Breast epithelium (tissue), 4 donors: ENCODE results near the gene CTIF. TPM values are rescaled to one million over a fixed set of nuclear protein-coding genes. Genes with fewer than 3 reads are reported as not detected.

ENCODE experiments used
- DNase-seq, 2 donors: peaks; one replicate each; pipeline ENCODE4 v3.0.0-alpha.2; 2019; ENCODE audit warnings: low spot score in 2 of 2
- H3K27ac ChIP-seq, 2 donors: fragments of 200-600 bp; sonication (generic) in 1 of 2; one replicate each; pipeline ENCODE4 v1.5.1; 2016 to 2019; ENCODE audit warnings: mild to moderate bottlenecking in 1 of 2
- H3K27me3 ChIP-seq, 2 donors: fragments of 200-600 bp; sonication (generic) in 1 of 2; one replicate each; pipeline versions ENCODE4 v1.5.1 to v1.6.0; 2017 to 2019; ENCODE audit warnings: control low read depth in 1 of 2, mild to moderate bottlenecking in 1 of 2
- H3K36me3 ChIP-seq: fragments of 200-600 bp; one replicate; pipeline ENCODE4 v1.5.1; 2019
- H3K4me1 ChIP-seq, 2 donors: fragments of 200-600 bp; sonication (generic); one replicate each; pipeline ENCODE4 v1.5.1; 2016 to 2019; ENCODE audit warnings: control low read depth in 1 of 2
- H3K4me3 ChIP-seq, 3 donors: fragments of 200-600 bp; sonication (generic); 1 replicate in 2 of 3; 2 replicates in 1 of 3; pipeline ENCODE4 v1.5.1; 2016 to 2019; ENCODE audit warnings: mild to moderate bottlenecking in 3 of 3, moderate library complexity in 2 of 3
- H3K9me3 ChIP-seq, 2 donors: fragments of 200-600 bp; sonication (generic) in 1 of 2; one replicate each; pipeline ENCODE4 v1.5.1; 2016 to 2019; ENCODE audit warnings: control low read depth in 1 of 2
- CTCF ChIP-seq, 3 donors: fragments of 450-650 bp; IDR thresholded peaks; one replicate each; pipeline ENCODE4 v1.5.1; 2016 to 2017; ENCODE audit warnings: antibody characterized with exemption in 3 of 3, mild to moderate bottlenecking in 3 of 3, moderate library complexity in 3 of 3
- POLR2A ChIP-seq: fragments of 450-650 bp; IDR thresholded peaks from one replicate; pipeline ENCODE4 v1.6.1; 2016; ENCODE audit warnings: antibody characterized with exemption, mild to moderate bottlenecking, moderate library complexity
- POLR2AphosphoS5 ChIP-seq, 3 donors: sonication (generic); formaldehyde crosslinking; IDR thresholded peaks; one replicate each; pipeline ENCODE4 v1.6.1; 2017; ENCODE audit warnings: antibody characterized with exemption in 3 of 3
- intact Hi-C: fragments of 100-400 bp; cut with DNase I; formaldehyde crosslinking; loops from one replicate; pipeline ENCODE4 v1.15.1; 2023; ENCODE audit warnings: low total_unique reads
- total RNA-seq, 3 donors: library from RNA; depleted of rRNA; stranded (reverse); fragments of >200 nt; gene quantifications; one replicate each; pipeline ENCODE4 v1.1.0, GENCODE V29; 2016

The CTIF gene
- total RNA-seq, 3 donors from 2014 or later = 28.8 to 78.9 (median 32.6) TPM

- Histone ChIP-seq H3K4me3 (no peak overlapping the region), H3K27ac (no peak overlapping the region), H3K36me3 (no peaks in the 10 kb centered on the region), H3K27me3 (no peaks in the 10 kb centered on the region), H3K9me3 (no peaks in the 10 kb centered on the region), H3K4me1 (no peaks in the 10 kb centered on the region)
- no peak for TF ChIP-seq POLR2AphosphoS5 (IDR thresholded peaks at IDR 0.05)
- no peak for TF ChIP-seq CTCF (IDR thresholded peaks at IDR 0.05)
- no peak for TF ChIP-seq POLR2A
- intact Hi-C loops = no loop called here
- peak in 1 of 2 donors; percentile 35 for DNase-seq
These were observed 71.3 kb downstream of the CTIF start for GRCh38 chr18:48609820-48610815.

GRCh38 chr18:48611203-48611602 lies 72.4 kb downstream of the CTIF start:
- Histone ChIP-seq H3K36me3 (no peaks in the 10 kb centered on the region), H3K27me3 (no peaks in the 10 kb centered on the region), H3K27ac (no peak overlapping the region), H3K9me3 (no peaks in the 10 kb centered on the region), H3K4me3 (no peak overlapping the region), H3K4me1 (peaks cover 0 to 10% of the 10 kb centered on the region in 2 donors)
- no peak for DNase-seq
- intact Hi-C loops = no loop called here
- TF ChIP-seq POLR2AphosphoS5 (IDR thresholded peaks at IDR 0.05) = no peak
- TF ChIP-seq CTCF (IDR thresholded peaks at IDR 0.05) = no peak
- TF ChIP-seq POLR2A = no peak

- intact Hi-C loops = no loop called here
- H3K9me3 ChIP-seq = no peaks in the 10 kb centered on the region
- no peak for DNase-seq
- no peaks in the 10 kb centered on the region for H3K27me3 ChIP-seq
- no peak overlapping the region for H3K4me3 ChIP-seq
- no peak overlapping the region for H3K27ac ChIP-seq
- H3K36me3 ChIP-seq = no peaks in the 10 kb centered on the region
- H3K4me1 ChIP-seq = peaks cover 0 to 10% of the 10 kb centered on the region in 2 donors
- TF ChIP-seq POLR2A (no peak), POLR2AphosphoS5 (IDR thresholded peaks at IDR 0.05) (no peak), CTCF (IDR thresholded peaks at IDR 0.05) (no peak)
These were observed 73.1 kb downstream of the CTIF start for GRCh38 chr18:48611785-48612480.

- peaks cover 0 to 10% of the 10 kb centered on the region in 2 donors for H3K4me1 ChIP-seq
- intact Hi-C loops = no loop called here
- DNase-seq = no peak
- H3K9me3 ChIP-seq = no peaks in the 10 kb centered on the region
- peak overlapping the region in 1 of 2 donors; percentile 55 for H3K27ac ChIP-seq
- H3K36me3 ChIP-seq = no peaks in the 10 kb centered on the region
- no peak for TF ChIP-seq POLR2AphosphoS5 (IDR thresholded peaks at IDR 0.05)
- no peak for TF ChIP-seq CTCF (IDR thresholded peaks at IDR 0.05)
- TF ChIP-seq POLR2A = no peak
- no peaks in the 10 kb centered on the region for H3K27me3 ChIP-seq
- H3K4me3 ChIP-seq = no peak overlapping the region
These were observed 73.7 kb downstream of the CTIF start for GRCh38 chr18:48612511-48612910.

- TF ChIP-seq CTCF (IDR thresholded peaks at IDR 0.05) (no peak), POLR2A (no peak), POLR2AphosphoS5 (IDR thresholded peaks at IDR 0.05) (no peak)
- Histone ChIP-seq H3K4me1 (peaks cover 0 to 10% of the 10 kb centered on the region in 2 donors), H3K36me3 (no peaks in the 10 kb centered on the region), H3K27me3 (no peaks in the 10 kb centered on the region), H3K9me3 (no peaks in the 10 kb centered on the region), H3K4me3 (no peak overlapping the region), H3K27ac (peak overlapping the region; percentile 4 to 55)
- no peak for DNase-seq
- intact Hi-C loops = no loop called here
These were observed 74.1 kb downstream of the CTIF start for GRCh38 chr18:48612917-48613316.
